Stimulated activated CD4-positive, alpha-beta T cell treated with anti-CD3 and anti-CD28 coated beads, TNF-alpha, amount 100 ng/mL, for 1 hour (primary cell): ENCODE results near the gene FANCC.
"Not testable (repeated sequence)": the region's sequence is repeated elsewhere in the genome, so short reads cannot be mapped to it uniquely, and the experiment has no call there.

Source experiments
- DNase-seq, 3 donors: peaks; one replicate each; pipeline ENCODE4 v3.0.0-alpha.2; 2020; ENCODE audit warnings: low read depth in 3 of 3, low spot score in 1 of 3

The FANCC gene

GRCh38 chr9:95330720-95331404, 13.4 kb upstream of the FANCC start:
- no peak for DNase-seq

GRCh38 chr9:95329061-95329460, 11.6 kb upstream of the FANCC start:
- DNase-seq: not testable (repeated sequence)

- DNase-seq: no peak
Observed at GRCh38 chr9:95327239-95327865, 9.8 kb upstream of the FANCC start.

- no peak for DNase-seq
Observed at GRCh38 chr9:95325221-95325620, 7.7 kb upstream of the FANCC start.

GRCh38 chr9:95317893-95318211, 343 bp upstream of the FANCC start:
- no peak for DNase-seq

- DNase-seq: no peak
Observed at GRCh38 chr9:95316794-95317118, 753 bp downstream of the FANCC start.

- no peak for DNase-seq
Observed at GRCh38 chr9:95316274-95316673, 1.2 kb downstream of the FANCC start.

- DNase-seq: no peak
Observed at GRCh38 chr9:95315108-95315746, 2.3 kb downstream of the FANCC start.

GRCh38 chr9:95313010-95313498, 4.5 kb downstream of the FANCC start:
- DNase-seq: no peak

GRCh38 chr9:95311961-95312360, 5.5 kb downstream of the FANCC start:
- DNase-seq: no peak

- DNase-seq: no peak
Observed at GRCh38 chr9:95307538-95307937, 10.0 kb downstream of the FANCC start.

GRCh38 chr9:95306819-95307218, 10.7 kb downstream of the FANCC start:
- DNase-seq: no peak

- DNase-seq: no peak
Observed at GRCh38 chr9:95305770-95306492, 11.6 kb downstream of the FANCC start.

- DNase-seq: no peak
Observed at GRCh38 chr9:95302479-95302878, 15.0 kb downstream of the FANCC start.

GRCh38 chr9:95297760-95298159, 19.7 kb downstream of the FANCC start:
- DNase-seq: no peak

- no peak for DNase-seq
Observed at GRCh38 chr9:95297316-95297715, 20.2 kb downstream of the FANCC start.

- no peak for DNase-seq
Observed at GRCh38 chr9:95296761-95297160, 20.7 kb downstream of the FANCC start.

- not testable (repeated sequence) for DNase-seq
Observed at GRCh38 chr9:95293296-95293695, 24.2 kb downstream of the FANCC start.

- DNase-seq: no peak
Observed at GRCh38 chr9:95292226-95292625, 25.3 kb downstream of the FANCC start.

- DNase-seq: no peak
Observed at GRCh38 chr9:95286151-95286550, 31.4 kb downstream of the FANCC start.

GRCh38 chr9:95285307-95285706, 32.2 kb downstream of the FANCC start:
- no peak for DNase-seq
